HepG2 (cell line): Measurements from ENCODE around the gene IL11RA. TPM values are rescaled to one million over a fixed set of nuclear protein-coding genes. Genes with fewer than 3 reads are reported as not detected.
A peak's percentile ranks its signal among the peaks of the same experiment; 100 is the strongest.

Experiments used
- ATAD3A ChIP-seq: sonication (generic); formaldehyde crosslinking; IDR thresholded peaks from 2 replicates; pipeline ENCODE4 v1.4.0; 2020; ENCODE audit warnings: missing genetic modification reagents
- ETV6 ChIP-seq: sonication (generic); formaldehyde crosslinking; conservative IDR thresholded peaks from 2 replicates; pipeline ENCODE4 v1.4.0; 2020; ENCODE audit warnings: missing genetic modification reagents
- MAFG ChIP-seq: sonication (generic); formaldehyde crosslinking; IDR thresholded peaks from 2 replicates; pipeline ENCODE4 v1.5.1; 2020; ENCODE audit warnings: mild to moderate bottlenecking, missing genetic modification reagents
- PATZ1 ChIP-seq: sonication (generic); formaldehyde crosslinking; IDR thresholded peaks from 2 replicates; pipeline ENCODE4 v1.4.0; 2020; ENCODE audit warnings: missing genetic modification reagents
- RFX5 ChIP-seq: IDR thresholded peaks from 2 replicates; pipeline ENCODE4 v1.6.1; 2011; ENCODE audit warnings: low read depth, low read length, improper control_type of control experiment
- SAFB2 ChIP-seq: sonication (generic); formaldehyde crosslinking; IDR thresholded peaks from 2 replicates; pipeline ENCODE4 v1.5.1; 2020; ENCODE audit warnings: missing genetic modification reagents, low read depth, mild to moderate bottlenecking, borderline replicate concordance
- STAT5B ChIP-seq: sonication (generic); formaldehyde crosslinking; IDR thresholded peaks from 2 replicates; pipeline ENCODE4 v1.4.0; 2020; ENCODE audit warnings: missing genetic modification reagents
- TFDP1 ChIP-seq: IDR thresholded peaks from 2 replicates; pipeline ENCODE4 v1.6.1; 2016; ENCODE audit warnings: missing compliant biosample characterization, missing genetic modification reagents, borderline replicate concordance
- TGIF2 ChIP-seq: IDR thresholded peaks from 2 replicates; pipeline ENCODE4 v1.6.1; 2016; ENCODE audit warnings: control low read depth, missing compliant biosample characterization
- ZFP90 ChIP-seq: sonication (generic); formaldehyde crosslinking; IDR thresholded peaks from 2 replicates; pipeline ENCODE4 v1.8.0; 2022; ENCODE audit warnings: missing genetic modification reagents, mild to moderate bottlenecking, inconsistent platforms, borderline replicate concordance
- ZGPAT ChIP-seq: IDR thresholded peaks from 2 replicates; pipeline ENCODE4 v1.6.1; 2016; ENCODE audit warnings: mild to moderate bottlenecking
- ZNF329 ChIP-seq: sonication (generic); formaldehyde crosslinking; IDR thresholded peaks from 2 replicates; pipeline ENCODE4 v1.9.0; 2021; ENCODE audit warnings: low read depth, mild to moderate bottlenecking, missing genetic modification reagents
- ZNF33B ChIP-seq: sonication (generic); formaldehyde crosslinking; IDR thresholded peaks from 2 replicates; pipeline ENCODE4 v1.5.1; 2020; ENCODE audit warnings: mild to moderate bottlenecking, missing genetic modification reagents
- ZNF790 ChIP-seq: sonication (generic); formaldehyde crosslinking; IDR thresholded peaks from 2 replicates; pipeline ENCODE4 v1.8.0; 2022; ENCODE audit warnings: missing genetic modification reagents, mild to moderate bottlenecking, borderline replicate concordance
- polyA plus RNA-seq, 8 experiments: library from polyadenylated mRNA; depleted of rRNA in 3 of 8; stranded (reverse) in 7 of 8; unstranded in 1 of 8; fragments of >200 nt; fragmentation: Illumina TruSeq in 4 of 8; extraction: Trizol in 4 of 8; gene quantifications; 2 replicates each; pipeline versions ENCODE4 v1.2.1 to v1.2.3, GENCODE V29; 2011 to 2016; ENCODE audit warnings: low read depth in 4 of 8, missing spikeins in 1 of 8, mixed read lengths in 1 of 8; ENCODE audit not compliant: insufficient read depth in 1 of 8
- total RNA-seq, 5 experiments: library from RNA; depleted of rRNA; stranded (reverse); fragments of >200 nt; fragmentation: Illumina TruSeq; extraction: Trizol; gene quantifications; 2 replicates each; pipeline ENCODE4 v1.2.3, GENCODE V29; 2016; ENCODE audit warnings: low read depth in 1 of 5
- TF ChIP-seq, protein P1 (sequence below): sonication (generic); formaldehyde crosslinking; IDR thresholded peaks from 2 replicates; pipeline ENCODE4 v1.5.1; 2020; ENCODE audit warnings: mild to moderate bottlenecking, missing genetic modification reagents
- TF ChIP-seq, protein P2 (sequence below): IDR thresholded peaks from 2 replicates; pipeline ENCODE4 v1.6.1; 2016; ENCODE audit warnings: low read depth, borderline replicate concordance
- TF ChIP-seq, protein P3 (sequence below): sonication (generic); formaldehyde crosslinking; IDR thresholded peaks from 2 replicates; pipeline ENCODE4 v1.8.0; 2022; ENCODE audit warnings: low read depth, missing genetic modification reagents

IL11RA gene
- total and polyA plus RNA-seq, 2 of the 13 experiments (the other 11 are each of a cell fraction or from before 2014, with no cell fraction given): 2.0 to 4.2 TPM

- TF ChIP-seq, protein P1, sequence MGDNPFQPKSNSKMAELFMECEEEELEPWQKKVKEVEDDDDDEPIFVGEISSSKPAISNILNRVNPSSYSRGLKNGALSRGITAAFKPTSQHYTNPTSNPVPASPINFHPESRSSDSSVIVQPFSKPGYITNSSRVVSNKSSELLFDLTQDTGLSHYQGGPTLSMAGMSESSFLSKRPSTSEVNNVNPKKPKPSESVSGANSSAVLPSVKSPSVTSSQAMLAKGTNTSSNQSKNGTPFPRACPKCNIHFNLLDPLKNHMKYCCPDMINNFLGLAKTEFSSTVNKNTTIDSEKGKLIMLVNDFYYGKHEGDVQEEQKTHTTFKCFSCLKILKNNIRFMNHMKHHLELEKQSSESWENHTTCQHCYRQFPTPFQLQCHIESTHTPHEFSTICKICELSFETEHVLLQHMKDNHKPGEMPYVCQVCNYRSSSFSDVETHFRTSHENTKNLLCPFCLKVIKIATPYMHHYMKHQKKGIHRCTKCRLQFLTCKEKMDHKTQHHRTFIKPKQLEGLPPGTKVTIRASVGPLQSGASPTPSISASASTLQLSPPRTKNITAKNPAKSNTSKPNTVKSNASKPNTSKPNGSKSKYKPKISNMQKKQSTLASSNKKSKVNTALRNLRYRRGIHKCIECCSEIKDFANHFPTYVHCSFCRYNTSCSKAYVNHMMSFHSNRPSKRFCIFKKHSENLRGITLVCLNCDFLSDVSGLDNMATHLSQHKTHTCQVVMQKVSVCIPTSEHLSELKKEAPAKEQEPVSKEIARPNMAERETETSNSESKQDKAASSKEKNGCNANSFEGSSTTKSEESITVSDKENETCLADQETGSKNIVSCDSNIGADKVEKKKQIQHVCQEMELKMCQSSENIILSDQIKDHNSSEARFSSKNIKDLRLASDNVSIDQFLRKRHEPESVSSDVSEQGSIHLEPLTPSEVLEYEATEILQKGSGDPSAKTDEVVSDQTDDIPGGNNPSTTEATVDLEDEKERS (CRISPR knock-in tag): peak; percentile 77
- TF ChIP-seq, protein P2, sequence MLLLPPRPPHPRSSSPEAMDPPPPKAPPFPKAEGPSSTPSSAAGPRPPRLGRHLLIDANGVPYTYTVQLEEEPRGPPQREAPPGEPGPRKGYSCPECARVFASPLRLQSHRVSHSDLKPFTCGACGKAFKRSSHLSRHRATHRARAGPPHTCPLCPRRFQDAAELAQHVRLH: peak; percentile 47; the same call in 1 of the 2 replicates
- no peak for TF ChIP-seq RFX5
- TF ChIP-seq ZNF329: 0 out of 2 replicates have a peak, but pooled peaks have one; percentile 61
- TF ChIP-seq PATZ1: peak; percentile 89
- 0 out of 2 replicates have a peak, but pooled peaks have one; percentile 3 for TF ChIP-seq STAT5B (CRISPR knock-in tag)
- TF ChIP-seq TGIF2 (CRISPR knock-in tag): no peak; the same call in 1 of the 2 replicates
- TF ChIP-seq ZNF790 (CRISPR knock-in tag): peak; percentile 83; the same call in 1 of the 2 replicates
- TF ChIP-seq ZGPAT (CRISPR knock-in tag): peak; percentile 80
- TF ChIP-seq ETV6 (CRISPR knock-in tag): 0 out of 2 replicates have a peak, but pooled peaks have one; percentile 17
- TF ChIP-seq ZNF33B (CRISPR knock-in tag): peak; percentile 68
- peak; percentile 86 for TF ChIP-seq SAFB2 (CRISPR knock-in tag)
- no peak for TF ChIP-seq ATAD3A (CRISPR knock-in tag)
- TF ChIP-seq, protein P3, sequence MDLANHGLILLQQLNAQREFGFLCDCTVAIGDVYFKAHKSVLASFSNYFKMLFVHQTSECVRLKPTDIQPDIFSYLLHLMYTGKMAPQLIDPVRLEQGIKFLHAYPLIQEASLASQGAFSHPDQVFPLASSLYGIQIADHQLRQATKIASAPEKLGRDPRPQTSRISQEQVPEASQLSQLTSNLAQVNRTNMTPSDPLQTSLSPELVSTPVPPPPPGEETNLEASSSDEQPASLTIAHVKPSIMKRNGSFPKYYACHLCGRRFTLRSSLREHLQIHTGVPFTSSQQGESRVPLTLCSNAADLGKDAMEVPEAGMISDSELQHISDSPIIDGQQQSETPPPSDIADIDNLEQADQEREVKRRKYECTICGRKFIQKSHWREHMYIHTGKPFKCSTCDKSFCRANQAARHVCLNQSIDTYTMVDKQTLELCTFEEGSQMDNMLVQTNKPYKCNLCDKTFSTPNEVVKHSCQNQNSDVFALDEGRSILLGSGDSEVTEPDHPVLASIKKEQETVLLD (CRISPR knock-in tag): 0 out of 2 replicates have a peak, but pooled peaks have one; percentile 15
- TF ChIP-seq TFDP1: peak; percentile 40; the same call in 1 of the 2 replicates
- no peak for TF ChIP-seq MAFG (CRISPR knock-in tag)
- TF ChIP-seq ZFP90 (CRISPR knock-in tag): peak; percentile 72; the same call in 1 of the 2 replicates
Observed at GRCh38 chr9:34646211-34647083, 5.5 kb upstream of the IL11RA start, which contains the start of gene GALT (continued).
